GM18861 (cell line): Measurements from ENCODE around the gene PLXNC1.
A peak's percentile ranks its signal among the peaks of the same experiment; 100 is the strongest.

ENCODE experiments used
- ATAC-seq: cut with Tn5 transposase; IDR thresholded peaks from one replicate; pipeline ENCODE4 v1.9.1; 2021; ENCODE audit not compliant: unreplicated experiment

PLXNC1 gene

GRCh38 chr12:94147991-94148738 is at the start of gene PLXNC1:
Gene PLXNC1, plus strand, starts transcription at chr12:94148577. Its CDS starts 395 bp downstream, at chr12:94148972.
- peak; percentile 21 for ATAC-seq

- no peak for ATAC-seq
Observed at GRCh38 chr12:94099191-94099590, 49.2 kb upstream of the PLXNC1 start.

- ATAC-seq: no peak
Observed at GRCh38 chr12:94099632-94100031, 48.7 kb upstream of the PLXNC1 start.

- ATAC-seq: no peak
Observed at GRCh38 chr12:94100211-94100627, 48.2 kb upstream of the PLXNC1 start.

- ATAC-seq: no peak
Observed at GRCh38 chr12:94100990-94101737, 47.2 kb upstream of the PLXNC1 start.

- peak; percentile 85 for ATAC-seq
Observed at GRCh38 chr12:94101738-94102660, 46.4 kb upstream of the PLXNC1 start.

GRCh38 chr12:94103986-94104385 is 44.4 kb upstream of the PLXNC1 start:
- ATAC-seq: no peak

GRCh38 chr12:94107910-94108309 is 40.5 kb upstream of the PLXNC1 start:
- no peak for ATAC-seq

- no peak for ATAC-seq
Observed at GRCh38 chr12:94109160-94109559, 39.2 kb upstream of the PLXNC1 start.

GRCh38 chr12:94110258-94110657 is 38.1 kb upstream of the PLXNC1 start:
- ATAC-seq: no peak

- ATAC-seq: no peak
Observed at GRCh38 chr12:94111302-94111701, 37.1 kb upstream of the PLXNC1 start.

- no peak for ATAC-seq
Observed at GRCh38 chr12:94112121-94112520, 36.3 kb upstream of the PLXNC1 start.

GRCh38 chr12:94114166-94114565 is 34.2 kb upstream of the PLXNC1 start:
- no peak for ATAC-seq

GRCh38 chr12:94116191-94116590 is 32.2 kb upstream of the PLXNC1 start:
- ATAC-seq: no peak

GRCh38 chr12:94121886-94122285 is 26.5 kb upstream of the PLXNC1 start:
- no peak for ATAC-seq

- ATAC-seq: no peak
Observed at GRCh38 chr12:94122591-94122990, 25.8 kb upstream of the PLXNC1 start.

- no peak for ATAC-seq
Observed at GRCh38 chr12:94123127-94123526, 25.2 kb upstream of the PLXNC1 start.

GRCh38 chr12:94126067-94126466 is 22.3 kb upstream of the PLXNC1 start:
- ATAC-seq: no peak

GRCh38 chr12:94127239-94128131 is 20.9 kb upstream of the PLXNC1 start:
- ATAC-seq: no peak

GRCh38 chr12:94128280-94128679 is 20.1 kb upstream of the PLXNC1 start:
- no peak for ATAC-seq
